H1 (cell line): Measurements from ENCODE around the gene TMEM253. TPM values are rescaled to one million over a fixed set of nuclear protein-coding genes. Genes with fewer than 3 reads are reported as not detected.

Experiments
- CTCF ChIA-PET: fragments of 300-600 bp; sonication (Branson Sonifier 250); formaldehyde crosslinking; loops from one replicate; lab custom pipeline; 2021; ENCODE audit not compliant: partially characterized antibody; lab: Charles Lee
- POLR2A ChIA-PET: fragments of 300-600 bp; sonication (Branson Sonifier 250); formaldehyde crosslinking; loops from one replicate; lab custom pipeline; 2021; ENCODE audit warnings: inconsistent platforms; ENCODE audit not compliant: partially characterized antibody; lab: Charles Lee
- DNase-seq, 2 experiments: peaks; one replicate each; pipeline versions ENCODE4 v3.0.0 to v3.0.0-alpha.2; 2010 to 2022; ENCODE audit warnings: low spot score in 2 of 2, low read depth in 1 of 2, mixed read lengths in 1 of 2
- FAIRE-seq: peaks from 2 replicates; lab custom pipeline; 2011; peaks lifted over from hg19 to GRCh38; lab: Jason Lieb, UNC
- H2AFZ ChIP-seq: 2 replicates; pipeline ENCODE4 v1.8.1; 2012; ENCODE audit warnings: low read length, inconsistent platforms
- H2AK5ac ChIP-seq: 2 replicates; pipeline ENCODE4 v1.6.1; 2013; ENCODE audit warnings: low read depth, low read length
- H2BK120ac ChIP-seq: replicated peaks from 2 replicates; pipeline ENCODE3; 2013; ENCODE audit warnings: low read depth, low read length, inconsistent platforms
- H2BK12ac ChIP-seq: 2 replicates; pipeline ENCODE4 v1.6.1; 2013; ENCODE audit warnings: low read depth, low read length
- H2BK15ac ChIP-seq: 2 replicates; pipeline ENCODE4 v1.6.1; 2013; ENCODE audit warnings: low read length
- H2BK20ac ChIP-seq: 2 replicates; pipeline ENCODE4 v1.6.1; 2013; ENCODE audit warnings: low read length
- H2BK5ac ChIP-seq: 2 replicates; pipeline ENCODE4 v1.6.1; 2013; ENCODE audit warnings: low read depth, low read length
- H3K14ac ChIP-seq: 2 replicates; pipeline ENCODE4 v1.6.1; 2013; ENCODE audit warnings: inconsistent platforms; ENCODE audit not compliant: insufficient read length
- H3K18ac ChIP-seq: 2 replicates; pipeline ENCODE4 v1.6.1; 2013; ENCODE audit warnings: low read length; ENCODE audit errors: extremely low read depth
- H3K23ac ChIP-seq: 2 replicates; pipeline ENCODE4 v1.6.1; 2013; ENCODE audit warnings: inconsistent platforms; ENCODE audit not compliant: insufficient read length
- H3K23me2 ChIP-seq: 2 replicates; pipeline ENCODE4 v1.6.1; 2013; ENCODE audit warnings: low read depth, low read length
- H3K27ac ChIP-seq: 2 replicates; pipeline ENCODE4 v1.6.1; 2011; ENCODE audit warnings: low read depth, low read length, inconsistent platforms
- H3K27me3 ChIP-seq, 4 experiments: replicated peaks in 1 of 4; 1 replicate in 1 of 4; 2 replicates in 3 of 4; pipeline versions ENCODE4 v1.6.1 to v1.8.1; 2011 to 2013; ENCODE audit warnings: low read length in 3 of 4, mild to moderate bottlenecking in 3 of 4, inconsistent platforms in 2 of 4, mixed read lengths in 2 of 4, moderate library complexity in 1 of 4; ENCODE audit not compliant: control insufficient read depth in 3 of 4, insufficient read depth in 3 of 4; ENCODE audit errors: extremely low read depth in 1 of 4
- H3K36me3 ChIP-seq, 4 experiments: 2 replicates each; pipeline versions ENCODE4 v1.6.1 to v1.8.1; 2011 to 2013; ENCODE audit warnings: mild to moderate bottlenecking in 4 of 4, low read length in 3 of 4, moderate library complexity in 2 of 4, control low read depth in 1 of 4, inconsistent platforms in 1 of 4; ENCODE audit not compliant: insufficient read depth in 4 of 4, control insufficient read depth in 2 of 4
- H3K4ac ChIP-seq: replicated peaks from 2 replicates; pipeline ENCODE3; 2013; ENCODE audit warnings: low read length, low read depth, mixed read lengths, inconsistent platforms; ENCODE audit not compliant: insufficient read length
- H3K4me1 ChIP-seq, 4 experiments: replicated peaks in 1 of 4; 1 replicate in 1 of 4; 2 replicates in 3 of 4; pipeline versions ENCODE4 v1.6.1 to v1.8.1; 2011 to 2013; ENCODE audit warnings: low read length in 3 of 4, inconsistent platforms in 2 of 4, mixed read lengths in 1 of 4; ENCODE audit not compliant: insufficient read depth in 4 of 4, control insufficient read depth in 3 of 4
- H3K4me2 ChIP-seq, 2 experiments: 2 replicates each; pipeline versions ENCODE4 v1.6.1 to v1.8.1; 2011 to 2013; ENCODE audit warnings: low read depth in 2 of 2, low read length in 2 of 2, control low read depth in 1 of 2, inconsistent platforms in 1 of 2, mild to moderate bottlenecking in 1 of 2; ENCODE audit not compliant: insufficient read depth in 1 of 2
- H3K4me3 ChIP-seq, 4 experiments: fragments of 200-600, 300-600 bp in 1 of 4; sonication (generic), shearing (Covaris generic), sonication (Bioruptor Twin) in 1 of 4; 2 replicates each; pipeline versions ENCODE4 v1.5.1 to v1.8.1; 2011 to 2016; ENCODE audit warnings: low read length in 4 of 4, low read depth in 3 of 4, control low read depth in 2 of 4, inconsistent platforms in 2 of 4, mild to moderate bottlenecking in 2 of 4, mixed read lengths in 1 of 4, moderate library complexity in 1 of 4; ENCODE audit not compliant: insufficient read depth in 2 of 4; ENCODE audit errors: extremely low read depth in 1 of 4
- H3K56ac ChIP-seq: replicated peaks from 2 replicates; pipeline ENCODE3; 2013; ENCODE audit warnings: low read depth, mild to moderate bottlenecking, mixed read lengths, low read length, inconsistent platforms; ENCODE audit not compliant: insufficient read length
- H3K79me1 ChIP-seq: 2 replicates; pipeline ENCODE4 v1.6.1; 2013; ENCODE audit warnings: low read depth, low read length, control low read depth
- H3K79me2 ChIP-seq, 2 experiments: 2 replicates each; pipeline versions ENCODE4 v1.6.1 to v1.8.1; 2012 to 2013; ENCODE audit warnings: low read length in 2 of 2, mild to moderate bottlenecking in 2 of 2, inconsistent platforms in 1 of 2; ENCODE audit not compliant: insufficient read depth in 2 of 2, control insufficient read depth in 1 of 2
- H3K9ac ChIP-seq, 4 experiments: replicated peaks in 1 of 4; 1 replicate in 1 of 4; 2 replicates in 3 of 4; pipeline versions ENCODE4 v1.6.1 to v1.8.1; 2011 to 2013; ENCODE audit warnings: low read depth in 3 of 4, low read length in 3 of 4, control low read depth in 2 of 4, mild to moderate bottlenecking in 2 of 4, moderate library complexity in 2 of 4, inconsistent platforms in 1 of 4; ENCODE audit errors: extremely low read depth in 1 of 4
- H3K9me3 ChIP-seq, 2 experiments: 2 replicates each; pipeline versions ENCODE4 v1.6.1 to v1.8.1; 2012 to 2013; ENCODE audit warnings: mild to moderate bottlenecking in 2 of 2, moderate library complexity in 2 of 2, control low read depth in 1 of 2, inconsistent platforms in 1 of 2, low read depth in 1 of 2, low read length in 1 of 2, mixed read lengths in 1 of 2; ENCODE audit not compliant: insufficient read depth in 2 of 2
- H4K20me1 ChIP-seq, 2 experiments: replicated peaks in 1 of 2; 2 replicates each; pipeline versions ENCODE3 to v1.8.1; 2011 to 2013; ENCODE audit warnings: inconsistent platforms in 2 of 2, low read length in 2 of 2, mild to moderate bottlenecking in 1 of 2; ENCODE audit not compliant: insufficient read depth in 2 of 2, control insufficient read depth in 1 of 2
- H4K5ac ChIP-seq: 2 replicates; pipeline ENCODE4 v1.6.1; 2013; ENCODE audit warnings: low read length, low read depth, mixed read lengths, inconsistent platforms; ENCODE audit not compliant: insufficient read length
- H4K8ac ChIP-seq: 2 replicates; pipeline ENCODE4 v1.8.0; 2013; ENCODE audit warnings: mild to moderate bottlenecking, moderate library complexity, low read length, inconsistent platforms; ENCODE audit not compliant: insufficient read depth; ENCODE audit errors: extremely low read depth
- H4K91ac ChIP-seq: replicated peaks from 2 replicates; pipeline ENCODE3; 2013; ENCODE audit warnings: low read length, mixed read lengths, inconsistent platforms; ENCODE audit not compliant: insufficient read length
- BACH1 ChIP-seq: IDR thresholded peaks from 2 replicates; pipeline ENCODE4 v1.6.1; 2012; ENCODE audit warnings: low read length, improper control_type of control experiment
- HDAC6 ChIP-seq: IDR thresholded peaks from one replicate; pipeline ENCODE4 v1.7.1; 2012; ENCODE audit warnings: low read depth, mild to moderate bottlenecking, inconsistent platforms, low read length, moderate library complexity
- POLR2A ChIP-seq, 2 experiments: IDR thresholded peaks; 1 replicate in 1 of 2; 2 replicates in 1 of 2; pipeline ENCODE4 v1.6.1; 2011; ENCODE audit warnings: low read depth in 2 of 2, low read length in 2 of 2, mild to moderate bottlenecking in 2 of 2; ENCODE audit errors: control extremely low read depth in 1 of 2
- RXRA ChIP-seq: IDR thresholded peaks from 2 replicates; pipeline ENCODE4 v1.6.1; 2011; ENCODE audit warnings: low read depth, mild to moderate bottlenecking, low read length, moderate library complexity; ENCODE audit not compliant: insufficient read depth
- SIX5 ChIP-seq: IDR thresholded peaks from 2 replicates; pipeline ENCODE4 v1.6.1; 2011; ENCODE audit warnings: mild to moderate bottlenecking, low read depth, low read length
- WGBS, 2 experiments: shearing (Covaris generic) in 1 of 2; methylation state at CpG; one replicate each; pipeline versions ENCODE4 v1.1.6 to v1.1.7; 2013 to 2015; ENCODE audit warnings: low lambda C conversion rate in 2 of 2, mixed read lengths in 2 of 2, inconsistent platforms in 1 of 2, low coverage in 1 of 2, missing lambda C conversion rate in 1 of 2; ENCODE audit not compliant: insufficient replicate concordance in 2 of 2, insufficient coverage in 1 of 2, insufficient read length in 1 of 2; ENCODE audit errors: extremely low coverage in 1 of 2, missing lambda C conversion rate in 1 of 2; 5-methylcytosine and 5-hydroxymethylcytosine counted together
- polyA plus RNA-seq, 7 experiments: library from polyadenylated mRNA; depleted of rRNA in 3 of 7; stranded (reverse) in 5 of 7; unstranded in 2 of 7; fragments of >200 nt in 5 of 7; fragments of 200-250 nt in 2 of 7; gene quantifications; 1 replicate in 5 of 7; 2 replicates in 1 of 7; 4 replicates in 1 of 7; pipeline versions ENCODE4 v1.2.1 to v1.2.3, GENCODE V29; 2011 to 2013; ENCODE audit warnings: missing spikeins in 2 of 7, mixed read lengths in 2 of 7
- total RNA-seq: library from RNA; stranded (reverse); fragmentation: NEBNext Ultra II Directional; extraction: Animal tissue kit (Norgen Biotek cat#: 25700); gene quantifications from 2 replicates; pipeline ENCODE4 v1.2.1, GENCODE V29; 2021

TMEM253 gene
- total and polyA plus RNA-seq, 2 of the 8 experiments (the other 6 are each of a cell fraction or from before 2014, with no cell fraction given) = 1.9 to 2.2 TPM

DNA sequence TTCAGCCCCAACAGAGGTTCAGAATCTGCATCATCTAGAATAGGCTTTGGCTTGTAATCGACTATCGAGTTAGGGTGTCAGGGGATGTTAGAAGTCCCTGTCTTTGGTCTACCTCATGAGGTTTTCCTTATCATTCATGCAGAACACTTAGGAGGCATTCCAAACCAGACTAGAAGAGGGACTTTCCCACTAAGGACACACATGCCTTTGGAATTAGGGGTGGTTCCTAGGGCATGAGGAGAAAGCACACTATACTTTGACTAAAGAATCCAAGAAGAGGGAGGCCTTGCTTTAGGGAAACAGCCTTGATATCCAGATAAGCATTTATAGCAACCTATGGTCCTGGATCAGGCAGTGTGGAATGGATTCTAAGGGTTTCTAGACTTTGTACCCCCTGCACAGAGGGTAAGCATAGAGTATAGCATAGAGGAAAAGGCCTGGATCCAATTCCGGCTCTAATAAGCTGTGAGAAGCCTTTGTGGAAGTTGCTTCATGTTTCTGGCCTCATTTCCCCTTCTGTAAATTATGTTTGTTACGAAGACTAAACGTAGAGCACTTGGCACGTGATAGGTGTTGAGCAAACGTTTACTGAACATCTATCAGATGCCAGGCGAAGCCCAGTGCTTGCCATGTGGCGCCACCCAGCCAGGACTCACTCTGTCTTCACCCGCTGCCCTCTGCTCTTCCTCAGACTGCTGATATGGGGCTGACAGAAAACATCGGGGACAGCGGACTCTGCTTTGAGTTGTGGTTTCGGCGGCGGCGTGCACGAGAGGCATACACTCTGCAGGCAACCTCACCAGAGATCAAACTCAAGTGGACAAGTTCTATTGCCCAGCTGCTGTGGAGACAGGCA, 15.6 kb upstream of the TMEM253 start:
- Histone ChIP-seq H3K4me2 (no peak overlapping the region), H2BK5ac (no peak overlapping the region), H3K23ac (no peak overlapping the region), H4K91ac (no peak overlapping the region), H2BK120ac (no peak overlapping the region), H3K4ac (no peak overlapping the region), H3K79me1 (no peaks in the 10 kb centered on the region), H2BK15ac (no peak overlapping the region), H4K5ac (no peak overlapping the region), H3K36me3 (peaks cover 19 to 74% (median 60%) of the 10 kb centered on the region in 4 experiments), H2AFZ (no peak overlapping the region), H2BK20ac (no peak overlapping the region), H3K79me2 (no peaks in the 10 kb centered on the region), H4K8ac (no peak overlapping the region), H3K56ac (no peak overlapping the region), H3K4me1 (peaks cover 0 to 5% (median 0%) of the 10 kb centered on the region in 4 experiments; a peak in 2 of 7 replicates), H3K4me3 (no peak overlapping the region), H2AK5ac (no peak overlapping the region), H3K27ac (no peak overlapping the region), H3K27me3 (no peaks in the 10 kb centered on the region), H3K14ac (no peak overlapping the region), H2BK12ac (no peak overlapping the region), H4K20me1 (peaks cover 9 to 12% of the 10 kb centered on the region in 2 experiments), H3K18ac (no peak overlapping the region), H3K9me3 (no peaks in the 10 kb centered on the region), H3K9ac (no peak overlapping the region), H3K23me2 (no peaks in the 10 kb centered on the region)
- POLR2A ChIA-PET = interaction anchor here (1.1 to 12.4 kb wide), 7 partner anchors 9 to 70 kb away, joined by 3 to 245 read pairs (median 5); partner anchors contain the start of genes ARHGEF40 and TMEM253
- no peak for FAIRE-seq
- CTCF ChIA-PET = interaction anchor here (0.9 to 10.2 kb wide), 8 partner anchors 9 to 77 kb away, joined by 3 to 148 read pairs (median 16); partner anchors contain the start of genes ARHGEF40 and TMEM253
- DNase-seq = no peak
- WGBS, 2 experiments = 90% methylated on average over 16 of the region's 17 CpGs; no CpG with 5 or more reads in 1 of the 2 experiments
- TF ChIP-seq POLR2A (IDR thresholded peaks at IDR 0.05; ENCODE audit: control extremely low read depth in 1 of 2, low read depth in 2 of 2, low read length in 2 of 2) (0 out of 3 replicates have a peak, but pooled peaks of 1 of the 2 experiments have one; percentile 35), BACH1 (no peak), HDAC6 (no peak), RXRA (no peak), SIX5 (no peak)
